Astrocyte of the spinal cord (primary cell): ENCODE results near the gene KSR1.

ENCODE experiments used
- DNase-seq: peaks from one replicate; pipeline ENCODE4 v3.0.0; 2011; ENCODE audit warnings: low read depth, low spot score
- H3K4me3 ChIP-seq: 2 replicates; pipeline ENCODE4 v1.5.1; 2011; ENCODE audit warnings: low read depth, mild to moderate bottlenecking, low read length, moderate library complexity
- CTCF ChIP-seq: IDR thresholded peaks from 2 replicates; pipeline ENCODE4 v1.5.1; 2012; ENCODE audit warnings: low read depth, mild to moderate bottlenecking, low read length, inconsistent platforms
- in situ Hi-C: cut with HindIII; loops from 2 replicates; pipeline ENCODE4 v1.10.0; 2017; ENCODE audit warnings: low sequenced_read_pairs

KSR1 gene

GRCh38 chr17:27578718-27579085 lies 122.5 kb downstream of the KSR1 start:
- in situ Hi-C loops: no loop called here
- TF ChIP-seq CTCF: no peak
- DNase-seq: peak; percentile 49
- no peak overlapping the region for H3K4me3 ChIP-seq

- H3K4me3 ChIP-seq: no peak overlapping the region
- TF ChIP-seq CTCF: no peak
- no peak for DNase-seq
- in situ Hi-C loops: no loop called here
Measured at GRCh38 chr17:27579304-27579703, 123.1 kb downstream of the KSR1 start.

GRCh38 chr17:27579897-27580321 lies 123.7 kb downstream of the KSR1 start:
- TF ChIP-seq CTCF: no peak
- in situ Hi-C loops: no loop called here
- H3K4me3 ChIP-seq: no peak overlapping the region
- DNase-seq: no peak

GRCh38 chr17:27581016-27581415 lies 124.8 kb downstream of the KSR1 start:
- no peak for TF ChIP-seq CTCF
- in situ Hi-C loops: no loop called here

GRCh38 chr17:27582696-27583095 lies 126.4 kb downstream of the KSR1 start:
- TF ChIP-seq CTCF: no peak
- in situ Hi-C loops: no loop called here
- H3K4me3 ChIP-seq: no peak overlapping the region
- no peak for DNase-seq

More at GRCh38 chr17:27581016-27581415, 124.8 kb downstream of the KSR1 start:
- DNase-seq: no peak
- H3K4me3 ChIP-seq: no peak overlapping the region

GRCh38 chr17:27585153-27585681 lies 129.0 kb downstream of the KSR1 start:
- in situ Hi-C loops: no loop called here
- TF ChIP-seq CTCF: no peak
- DNase-seq: no peak
- no peak overlapping the region for H3K4me3 ChIP-seq

GRCh38 chr17:27585792-27586191 lies 129.5 kb downstream of the KSR1 start:
- TF ChIP-seq CTCF: no peak
- no peak for DNase-seq
- in situ Hi-C loops: no loop called here
- H3K4me3 ChIP-seq: no peak overlapping the region
